Panc1 (cell line): ENCODE results near the gene TRMT44. TPM values are rescaled to one million over a fixed set of nuclear protein-coding genes. Genes with fewer than 3 reads are reported as not detected.

Source experiments
- ATAC-seq: fragments of 200-7000 bp; cut with Tn5 transposase; 2 replicates; pipeline ENCODE4 v1.9.1; 2020; ENCODE audit warnings: mild to moderate bottlenecking, moderate library complexity
- BruUV-seq: library from RNA; stranded (reverse); fragments of 400-500 nt; replicated peaks from 2 replicates; lab custom pipeline; 2021; lab: Mats Ljungman, UMichigan
- CTCF ChIA-PET: fragments of 300-600 bp; sonication (Branson Sonifier 250); formaldehyde crosslinking; loops from one replicate; lab custom pipeline; 2022; ENCODE audit warnings: antibody characterized with exemption; lab: Charles Lee
- POLR2A ChIA-PET: fragments of 300-600 bp; sonication (Branson Sonifier 250); formaldehyde crosslinking; loops from one replicate; lab custom pipeline; 2022; ENCODE audit warnings: antibody characterized with exemption; lab: Charles Lee
- DNase-seq: peaks from one replicate; pipeline ENCODE4 v3.0.0-alpha.2; 2010; ENCODE audit warnings: low read depth, low spot score
- H3K27ac ChIP-seq: 2 replicates; pipeline ENCODE4 v1.5.1; 2011; ENCODE audit warnings: mild to moderate bottlenecking, low read length, inconsistent platforms
- H3K27me3 ChIP-seq: fragments of 200-500 bp; sonication (Bioruptor generic); 2 replicates; pipeline ENCODE4 v1.6.0; 2014; ENCODE audit warnings: low read length, inconsistent platforms; ENCODE audit not compliant: control insufficient read depth, insufficient read depth
- H3K36me3 ChIP-seq: fragments of 200-500 bp; sonication (Bioruptor generic); 2 replicates; pipeline ENCODE4 v1.5.1; 2014; ENCODE audit warnings: inconsistent platforms, mild to moderate bottlenecking, low read length, moderate library complexity; ENCODE audit not compliant: control insufficient read depth, insufficient read depth
- H3K4me1 ChIP-seq: 2 replicates; pipeline ENCODE4 v1.5.1; 2011; ENCODE audit warnings: inconsistent platforms, mild to moderate bottlenecking, low read length, moderate library complexity; ENCODE audit not compliant: control insufficient read depth, insufficient read depth
- H3K4me3 ChIP-seq, 2 experiments: 2 replicates each; pipeline ENCODE4 v1.5.1; 2011 to 2012; ENCODE audit warnings: low read depth in 2 of 2, low read length in 2 of 2, mild to moderate bottlenecking in 2 of 2, inconsistent platforms in 1 of 2, moderate library complexity in 1 of 2
- H3K9me3 ChIP-seq: fragments of 200-500 bp; sonication (Bioruptor generic); 2 replicates; pipeline ENCODE4 v1.5.1; 2014; ENCODE audit warnings: low read depth, mild to moderate bottlenecking, inconsistent platforms, low read length, moderate library complexity; ENCODE audit not compliant: control insufficient read depth, insufficient read depth
- CTCF ChIP-seq: fragments of 450-650 bp; IDR thresholded peaks from 2 replicates; pipeline ENCODE4 v1.5.1; 2017; ENCODE audit warnings: mild to moderate bottlenecking
- POLR2AphosphoS5 ChIP-seq: IDR thresholded peaks from 2 replicates; pipeline ENCODE4 v1.6.1; 2012; ENCODE audit warnings: mild to moderate bottlenecking, low read depth, low read length, moderate library complexity
- REST ChIP-seq, 2 experiments: IDR thresholded peaks; 2 replicates each; pipeline ENCODE4 v1.6.1; 2011 to 2012; ENCODE audit warnings: low read depth in 2 of 2, control low read depth in 1 of 2, low read length in 1 of 2, mild to moderate bottlenecking in 1 of 2, moderate library complexity in 1 of 2; ENCODE audit not compliant: insufficient read depth in 1 of 2
- SIN3A ChIP-seq: IDR thresholded peaks from 2 replicates; pipeline ENCODE4 v1.6.1; 2012; ENCODE audit warnings: low read depth, mild to moderate bottlenecking, low read length, moderate library complexity, borderline replicate concordance; ENCODE audit not compliant: insufficient read depth
- TCF7L2 ChIP-seq: IDR thresholded peaks from 2 replicates; pipeline ENCODE4 v1.6.1; 2011; ENCODE audit warnings: mild to moderate bottlenecking, low read depth, low read length, inconsistent platforms
- in situ Hi-C: cut with HindIII; loops from 2 replicates; pipeline ENCODE4 v1.10.0; 2016; ENCODE audit warnings: low sequenced_read_pairs, low pct_unique_long_range_greater_than_20kb
- intact Hi-C: fragments of 100-400 bp; cut with micrococcal nuclease; formaldehyde crosslinking; loops from one replicate; pipeline ENCODE4 v1.10.0; 2022; ENCODE audit not compliant: unreplicated experiment
- total RNA-seq: library from RNA; stranded (reverse); gene quantifications from one replicate; pipeline ENCODE4 v1.2.1, GENCODE V29; 2021; ENCODE audit not compliant: unreplicated experiment

TRMT44 gene
- total RNA-seq, 1 experiment from 2014 or later = 10.8 TPM

GRCh38 chr4:8407316-8407715 lies 33.3 kb upstream of the TRMT44 start:
- in situ Hi-C loops = no loop called here
- ChIA-PET POLR2A (no interaction called here), CTCF (interaction anchor here (1.2 kb wide), 1 partner anchor 231 kb away, joined by 3 read pairs; no protein-coding TSS in a partner anchor)
- TF ChIP-seq SIN3A = no peak
- Histone ChIP-seq H3K27me3 (no peaks in the 10 kb centered on the region), H3K4me3 (no peak overlapping the region), H3K9me3 (no peaks in the 10 kb centered on the region), H3K36me3 (no peaks in the 10 kb centered on the region), H3K4me1 (no peaks in the 10 kb centered on the region), H3K27ac (no peak overlapping the region)
- ATAC-seq = no peak
- no peak for DNase-seq
- intact Hi-C loops = loop anchor here (10.0 kb wide), 1 partner anchor 233 kb away; no protein-coding TSS in a partner anchor
- BruUV-seq = no TSS peak

- Histone ChIP-seq H3K36me3 (no peaks in the 10 kb centered on the region), H3K27me3 (no peaks in the 10 kb centered on the region), H3K9me3 (no peaks in the 10 kb centered on the region), H3K4me3 (no peak overlapping the region), H3K4me1 (no peaks in the 10 kb centered on the region), H3K27ac (no peak overlapping the region)
- BruUV-seq = TSS peak; percentile 54
- intact Hi-C loops = loop anchor here (10.0 kb wide), 1 partner anchor 233 kb away; no protein-coding TSS in a partner anchor
- DNase-seq (no peak), ATAC-seq (no peak)
- TF ChIP-seq SIN3A (no peak), CTCF (no peak), POLR2AphosphoS5 (no peak), REST (IDR thresholded peaks at IDR 0.05; ENCODE audit: insufficient read depth in 1 of 2, low read depth in 2 of 2, low read length in 1 of 2) (no peak), TCF7L2 (no peak)
- POLR2A ChIA-PET = no interaction called here
- in situ Hi-C loops = no loop called here
- CTCF ChIA-PET = interaction anchor here (0.5 kb wide), 2 partner anchors 187 to 428 kb away, joined by 3 to 4 read pairs; no protein-coding TSS in a partner anchor
Observed at GRCh38 chr4:8407756-8408155, 32.8 kb upstream of the TRMT44 start.

GRCh38 chr4:8409264-8410065 lies 31.1 kb upstream of the TRMT44 start:
- Histone ChIP-seq H3K27ac (no peak overlapping the region), H3K4me3 (no peak overlapping the region), H3K4me1 (no peaks in the 10 kb centered on the region), H3K9me3 (no peaks in the 10 kb centered on the region), H3K27me3 (no peaks in the 10 kb centered on the region), H3K36me3 (no peaks in the 10 kb centered on the region)
- ChIA-PET POLR2A (no interaction called here), CTCF (no interaction called here)
- ATAC-seq (peak; percentile 76), DNase-seq (no peak)
- in situ Hi-C loops (no loop called here), intact Hi-C loops (loop anchor here (10.0 kb wide), 1 partner anchor 235 kb away; no protein-coding TSS in a partner anchor)
- no peak for TF ChIP-seq POLR2AphosphoS5
- no peak for TF ChIP-seq REST (IDR thresholded peaks at IDR 0.05; ENCODE audit: insufficient read depth in 1 of 2, low read depth in 2 of 2, low read length in 1 of 2)
- TF ChIP-seq SIN3A = no peak
- TF ChIP-seq TCF7L2 = no peak
- no peak for TF ChIP-seq CTCF
- no TSS peak for BruUV-seq
